Parathyroid adenoma (tissue), 2 donors: ENCODE measurements around the gene GSTA5.
"Not testable (repeated sequence)": the region's sequence is repeated elsewhere in the genome, so short reads cannot be mapped to it uniquely, and the experiment has no call there.

Source experiments
- H2AFZ ChIP-seq: fragments of 300-600 bp; sonication (generic); one replicate; pipeline ENCODE4 v1.7.0; 2017; ENCODE audit warnings: antibody characterized with exemption, mild to moderate bottlenecking
- H3K27ac ChIP-seq: fragments of 300-600 bp; sonication (generic); one replicate; pipeline ENCODE4 v1.7.0; 2017
- H3K27me3 ChIP-seq: fragments of 300-600 bp; sonication (generic); one replicate; pipeline ENCODE4 v1.7.0; 2017; ENCODE audit warnings: low read length; ENCODE audit not compliant: control insufficient read depth, insufficient read depth
- H3K36me3 ChIP-seq: fragments of 300-600 bp; sonication (generic); one replicate; pipeline ENCODE4 v1.7.0; 2017; ENCODE audit warnings: low read length; ENCODE audit not compliant: control insufficient read depth, insufficient read depth
- H3K4me1 ChIP-seq: fragments of 300-600 bp; sonication (generic); one replicate; pipeline ENCODE4 v1.7.0; 2017; ENCODE audit warnings: control low read depth
- H3K4me2 ChIP-seq: fragments of 300-600 bp; sonication (generic); one replicate; pipeline ENCODE4 v1.7.0; 2017; ENCODE audit warnings: low read length
- H3K4me3 ChIP-seq: fragments of 300-600 bp; sonication (generic); one replicate; pipeline ENCODE4 v1.7.0; 2017; ENCODE audit warnings: low read depth, low read length
- H3K79me2 ChIP-seq: fragments of 300-600 bp; sonication (generic); one replicate; pipeline ENCODE4 v1.7.0; 2017; ENCODE audit warnings: control low read depth
- H3K9ac ChIP-seq: fragments of 300-600 bp; sonication (generic); one replicate; pipeline ENCODE4 v1.7.0; 2017; ENCODE audit warnings: mild to moderate bottlenecking
- H3K9me3 ChIP-seq: fragments of 300-600 bp; sonication (generic); one replicate; pipeline ENCODE4 v1.7.0; 2017; ENCODE audit warnings: low read length; ENCODE audit not compliant: control insufficient read depth
- TF ChIP-seq, protein P1 (sequence below): fragments of 300-600 bp; sonication (generic); IDR thresholded peaks from one replicate; pipeline ENCODE4 v1.7.0; 2017; ENCODE audit warnings: antibody characterized with exemption, mild to moderate bottlenecking
- donor health status: primary hyperparathyroidism.

The GSTA5 gene

DNA sequence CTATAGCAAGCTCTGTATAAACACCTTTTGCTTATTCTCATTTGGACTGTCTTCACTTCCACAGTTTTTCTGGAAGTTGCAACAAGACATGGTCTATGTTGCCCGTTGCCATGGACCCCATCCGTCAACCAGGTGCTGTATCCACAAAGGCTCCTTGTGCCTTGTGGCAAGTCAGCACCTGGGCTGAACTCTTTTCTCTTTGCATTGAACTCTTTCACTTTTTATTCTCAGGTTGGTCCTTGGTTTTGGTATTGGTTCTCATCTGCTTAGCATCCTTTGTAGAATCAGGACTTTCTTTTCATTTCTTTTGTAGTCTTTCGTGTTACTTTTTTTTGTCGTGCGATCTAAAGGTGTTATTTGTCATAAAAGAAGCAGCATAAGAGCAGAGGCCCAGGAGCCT lies 32.0 kb downstream of the GSTA5 start:
- no peak overlapping the region for H3K9ac ChIP-seq
- no peaks in the 10 kb centered on the region for H3K79me2 ChIP-seq
- no peak overlapping the region for H3K4me3 ChIP-seq
- no peak overlapping the region for H3K4me2 ChIP-seq
- no peaks in the 10 kb centered on the region for H3K36me3 ChIP-seq
- H2AFZ ChIP-seq: no peak overlapping the region
- TF ChIP-seq, protein P1, sequence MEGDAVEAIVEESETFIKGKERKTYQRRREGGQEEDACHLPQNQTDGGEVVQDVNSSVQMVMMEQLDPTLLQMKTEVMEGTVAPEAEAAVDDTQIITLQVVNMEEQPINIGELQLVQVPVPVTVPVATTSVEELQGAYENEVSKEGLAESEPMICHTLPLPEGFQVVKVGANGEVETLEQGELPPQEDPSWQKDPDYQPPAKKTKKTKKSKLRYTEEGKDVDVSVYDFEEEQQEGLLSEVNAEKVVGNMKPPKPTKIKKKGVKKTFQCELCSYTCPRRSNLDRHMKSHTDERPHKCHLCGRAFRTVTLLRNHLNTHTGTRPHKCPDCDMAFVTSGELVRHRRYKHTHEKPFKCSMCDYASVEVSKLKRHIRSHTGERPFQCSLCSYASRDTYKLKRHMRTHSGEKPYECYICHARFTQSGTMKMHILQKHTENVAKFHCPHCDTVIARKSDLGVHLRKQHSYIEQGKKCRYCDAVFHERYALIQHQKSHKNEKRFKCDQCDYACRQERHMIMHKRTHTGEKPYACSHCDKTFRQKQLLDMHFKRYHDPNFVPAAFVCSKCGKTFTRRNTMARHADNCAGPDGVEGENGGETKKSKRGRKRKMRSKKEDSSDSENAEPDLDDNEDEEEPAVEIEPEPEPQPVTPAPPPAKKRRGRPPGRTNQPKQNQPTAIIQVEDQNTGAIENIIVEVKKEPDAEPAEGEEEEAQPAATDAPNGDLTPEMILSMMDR: no peak
- H3K9me3 ChIP-seq: no peaks in the 10 kb centered on the region
- no peaks in the 10 kb centered on the region for H3K4me1 ChIP-seq
- no peak overlapping the region for H3K27ac ChIP-seq
- H3K27me3 ChIP-seq: no peaks in the 10 kb centered on the region

DNA sequence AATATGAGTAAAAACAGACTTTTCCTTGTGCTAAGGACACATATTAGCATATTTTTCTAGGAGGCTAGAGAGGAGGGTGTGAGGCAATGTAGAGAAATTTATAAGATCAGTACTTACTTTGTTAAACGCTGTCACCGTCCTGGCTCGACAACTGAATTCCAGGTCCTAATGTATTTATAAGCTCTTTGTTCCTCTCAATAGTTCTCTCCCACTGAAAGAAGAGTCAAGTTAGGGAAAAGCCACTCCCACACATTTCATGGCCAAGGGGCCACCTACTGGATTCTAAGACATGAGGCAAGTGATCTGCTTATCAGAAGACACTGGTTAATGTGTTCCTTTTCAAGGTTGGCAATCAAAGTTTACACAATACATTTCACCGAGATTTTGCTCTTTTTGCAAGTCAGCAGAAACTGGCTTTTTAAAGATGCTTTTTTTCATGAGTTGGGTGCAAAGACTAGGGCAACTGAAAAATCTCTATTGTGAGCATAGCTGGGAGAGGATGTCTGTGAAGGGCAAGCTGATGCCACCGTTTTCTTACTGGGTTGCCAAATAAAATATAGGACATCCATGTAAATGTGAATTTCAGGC lies 36.9 kb downstream of the GSTA5 start, which contains the start of gene GSTA1:
Gene GSTA1, minus strand, starts transcription at position 149 of the 588 bp plus-strand sequence. CDS start 4,549 bp downstream, outside the sequence.
- H3K4me2 ChIP-seq, H3K4me1 ChIP-seq, H3K9ac ChIP-seq, H3K79me2 ChIP-seq, H2AFZ ChIP-seq, H3K27ac ChIP-seq, H3K9me3 ChIP-seq, H3K4me3 ChIP-seq, H3K36me3 ChIP-seq, H3K27me3 ChIP-seq: not testable (repeated sequence)

- Histone ChIP-seq H3K9ac (no peak overlapping the region), H3K4me1 (no peaks in the 10 kb centered on the region), H3K4me2 (no peak overlapping the region), H3K9me3 (no peaks in the 10 kb centered on the region), H2AFZ (no peak overlapping the region), H3K36me3 (no peaks in the 10 kb centered on the region), H3K4me3 (no peak overlapping the region), H3K27ac (no peak overlapping the region), H3K79me2 (no peaks in the 10 kb centered on the region), H3K27me3 (no peaks in the 10 kb centered on the region)
- TF ChIP-seq, protein P1: no peak
Observed at GRCh38 chr6:52802806-52803205, 37.8 kb downstream of the GSTA5 start.

GRCh38 chr6:52801188-52801841 lies 39.3 kb downstream of the GSTA5 start:
- H3K9ac ChIP-seq: no peak overlapping the region
- no peaks in the 10 kb centered on the region for H3K27me3 ChIP-seq
- H3K9me3 ChIP-seq: no peaks in the 10 kb centered on the region
- H3K4me3 ChIP-seq: no peak overlapping the region
- H3K79me2 ChIP-seq: no peaks in the 10 kb centered on the region
- H3K36me3 ChIP-seq: no peaks in the 10 kb centered on the region
- no peak overlapping the region for H3K27ac ChIP-seq
- TF ChIP-seq, protein P1: no peak
- no peak overlapping the region for H3K4me2 ChIP-seq
- no peaks in the 10 kb centered on the region for H3K4me1 ChIP-seq
- H2AFZ ChIP-seq: no peak overlapping the region

DNA sequence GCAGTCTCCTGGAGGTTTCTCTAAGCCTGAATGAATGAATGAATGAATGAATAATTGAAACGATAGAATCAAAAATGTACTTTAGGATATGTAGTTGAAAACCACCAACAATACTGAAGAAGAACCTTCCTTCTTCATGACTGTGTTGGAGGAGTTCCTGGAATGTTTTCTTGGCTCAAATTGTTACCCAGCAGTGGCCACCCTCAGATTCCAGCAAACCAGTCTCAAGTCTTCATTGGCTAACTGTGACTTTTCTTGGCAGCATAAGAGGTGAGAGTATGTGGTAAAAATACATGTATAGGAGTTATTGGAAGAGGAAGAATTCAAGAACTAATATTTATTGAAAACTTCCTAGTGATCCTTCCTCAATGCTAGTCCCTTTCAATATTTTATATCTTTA lies 41.3 kb downstream of the GSTA5 start:
- H3K27me3 ChIP-seq, H2AFZ ChIP-seq, H3K36me3 ChIP-seq, H3K4me3 ChIP-seq, H3K4me2 ChIP-seq, H3K9me3 ChIP-seq, H3K27ac ChIP-seq, H3K79me2 ChIP-seq, H3K4me1 ChIP-seq, H3K9ac ChIP-seq: not testable (repeated sequence)

- not testable (repeated sequence) for H2AFZ ChIP-seq, H3K4me2 ChIP-seq, H3K79me2 ChIP-seq, H3K9ac ChIP-seq, H3K36me3 ChIP-seq, H3K27ac ChIP-seq, H3K27me3 ChIP-seq, H3K4me1 ChIP-seq, H3K9me3 ChIP-seq, H3K4me3 ChIP-seq
Observed at GRCh38 chr6:52794366-52794765, 46.2 kb downstream of the GSTA5 start.
